GM19238 (cell line): ENCODE data around the gene KRT40.
"Not testable (repeated sequence)": the region's sequence is repeated elsewhere in the genome, so short reads cannot be mapped to it uniquely, and the experiment has no call there.

Source experiments
- DNase-seq: peaks from one replicate; pipeline ENCODE4 v3.0.0; 2011; ENCODE audit warnings: low spot score; ENCODE audit not compliant: insufficient read length

The KRT40 gene

GRCh38 chr17:40984226-40984625, at the start of gene KRT40:
KRT40 (minus strand) TSS chr17:40984326; CDS start chr17:40984273, 53 bp downstream.
- no peak for DNase-seq

- DNase-seq, result no peak
These were observed 45.6 kb upstream of the KRT40 start, which contains the start of gene KRTAP1-4 for GRCh38 chr17:41029633-41030245. KRTAP1-4 (minus strand) TSS chr17:41030195; CDS start chr17:41030078, 117 bp downstream.

- DNase-seq, result no peak
These were observed 42.8 kb upstream of the KRT40 start, which contains the start of gene KRTAP1-5 for GRCh38 chr17:41026715-41027471. KRTAP1-5 (minus strand) TSS chr17:41027208; CDS start chr17:41027155, 53 bp downstream.

DNA sequence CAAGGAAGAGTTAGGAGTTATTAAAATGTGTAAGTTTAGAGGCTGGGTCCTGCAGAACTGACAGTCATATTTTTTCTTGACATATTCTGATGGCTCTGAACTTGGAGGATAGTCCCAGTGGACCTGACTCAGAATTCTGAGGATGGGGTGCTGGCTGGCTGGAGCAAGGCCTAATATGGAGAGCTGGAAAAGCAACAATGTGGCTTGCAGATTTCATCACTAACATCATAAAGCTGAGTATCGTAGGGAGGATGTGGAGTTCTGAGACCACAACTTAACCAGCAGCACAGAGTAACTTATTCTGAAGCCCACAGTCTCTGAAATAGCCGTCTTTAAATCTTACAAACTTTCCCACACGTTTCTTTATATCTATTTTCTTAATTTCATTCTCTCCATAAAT, 40.6 kb upstream of the KRT40 start:
- DNase-seq, result no peak

DNA sequence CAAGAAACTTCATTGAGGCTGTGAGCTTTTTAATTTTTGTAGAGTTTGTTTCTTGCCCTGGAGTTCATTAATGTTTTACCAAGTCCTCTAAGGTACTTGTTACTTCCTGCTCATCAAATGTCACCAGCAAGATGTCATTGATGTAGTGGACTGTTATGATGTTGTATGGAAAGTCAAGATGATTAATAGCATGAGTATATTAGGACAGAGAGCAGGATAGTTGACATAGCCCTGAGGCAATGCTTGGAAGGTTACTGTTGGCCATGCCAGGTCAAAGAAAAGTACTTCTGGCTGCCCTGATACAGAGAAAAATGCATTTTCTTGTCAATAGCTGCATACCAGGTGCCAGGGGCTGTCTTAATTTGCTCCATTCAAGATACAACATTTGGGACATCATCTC, 36.2 kb upstream of the KRT40 start:
- DNase-seq, result no peak

DNA sequence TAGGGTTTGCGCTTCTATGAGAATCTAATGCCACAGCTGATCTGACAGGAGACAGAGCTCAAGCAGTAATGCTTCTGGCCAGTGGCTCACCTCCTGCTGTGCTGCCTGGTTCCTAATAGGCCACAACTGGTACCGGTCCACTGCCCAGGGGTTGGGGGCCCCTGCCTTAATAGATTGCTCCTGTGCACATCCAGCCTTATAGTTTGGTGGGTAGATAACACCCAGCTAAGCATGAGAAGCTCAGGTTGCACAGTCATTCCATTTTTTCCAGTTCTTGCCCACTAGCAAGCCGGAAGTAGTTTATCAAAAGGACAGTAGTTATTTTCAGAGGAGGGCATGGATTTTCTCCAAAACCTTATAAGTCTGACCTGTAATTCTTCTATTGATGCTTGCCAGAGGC, 35.3 kb upstream of the KRT40 start:
- no peak for DNase-seq

DNA sequence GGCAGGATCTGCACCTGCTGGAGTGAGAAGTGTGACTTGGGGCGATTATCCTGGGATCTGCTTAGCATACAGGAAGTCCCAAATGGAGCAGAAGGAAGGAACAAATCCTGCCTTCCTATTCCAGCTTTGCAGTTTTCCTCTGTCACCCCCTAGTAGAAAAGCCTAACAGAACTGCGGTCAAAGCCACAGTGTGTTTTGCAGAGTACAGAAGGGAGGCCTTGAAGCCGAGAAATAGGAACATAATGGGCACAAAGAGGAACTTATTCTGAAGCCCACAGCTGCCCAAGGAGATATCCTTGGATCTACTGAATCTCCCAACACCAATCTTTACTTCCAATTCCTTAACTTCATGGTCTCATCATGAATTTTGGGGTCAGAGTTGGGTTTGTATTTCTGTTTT, 34.4 kb upstream of the KRT40 start:
- no peak for DNase-seq

DNA sequence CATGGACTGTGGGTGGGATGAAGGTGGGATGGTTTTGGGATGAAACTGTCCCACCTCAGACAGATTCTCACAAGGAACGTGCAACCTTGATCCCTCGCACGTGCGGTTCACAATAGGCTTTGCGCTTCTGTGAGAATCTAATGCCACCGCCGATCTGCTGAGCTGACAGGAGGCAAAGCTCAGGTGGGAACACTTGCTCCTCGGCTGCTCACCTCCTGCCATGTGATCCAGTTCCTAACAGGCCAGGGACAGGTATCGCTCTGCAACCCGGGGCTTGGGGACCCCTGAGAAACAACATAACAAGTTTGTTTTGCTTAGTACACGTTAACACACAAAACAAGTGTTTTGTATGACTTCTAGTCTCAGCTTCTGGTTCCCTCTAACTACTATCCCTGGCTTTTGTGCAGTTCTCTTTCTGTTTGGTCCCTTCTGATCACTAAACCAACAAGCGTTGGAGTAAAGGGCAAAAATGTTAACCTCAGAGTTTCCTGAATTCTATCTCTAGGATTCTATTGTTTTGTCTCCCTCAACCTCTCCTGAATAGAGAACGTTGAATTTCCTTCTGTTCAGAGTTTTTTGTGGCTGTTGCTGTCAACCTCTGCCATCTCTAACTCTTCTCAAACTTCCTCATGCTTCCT, 32.6 kb upstream of the KRT40 start:
- no peak for DNase-seq

DNA sequence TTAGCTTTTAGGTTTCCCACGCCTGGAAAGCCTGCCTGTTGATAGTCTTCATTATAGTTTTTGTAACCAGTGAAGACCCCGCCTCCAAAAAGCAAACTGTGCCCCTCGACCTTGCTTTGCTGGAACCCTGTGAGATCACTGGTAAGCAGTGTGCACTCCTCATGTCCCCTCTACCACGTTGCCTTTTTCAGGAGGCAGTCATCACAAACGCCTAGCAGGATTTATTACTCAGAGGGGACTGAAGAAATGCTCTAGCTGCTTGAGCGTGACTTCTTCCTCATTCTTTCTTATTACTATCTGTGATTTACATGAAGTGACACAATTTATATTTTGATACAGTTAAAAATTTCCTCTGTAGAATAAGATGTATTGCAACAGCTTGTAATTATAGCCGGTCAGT, 31.3 kb upstream of the KRT40 start:
- no peak for DNase-seq

GRCh38 chr17:41013606-41014005, 29.5 kb upstream of the KRT40 start:
- DNase-seq, result no peak

- no peak for DNase-seq
These were observed 29.1 kb upstream of the KRT40 start for GRCh38 chr17:41013181-41013580.

DNA sequence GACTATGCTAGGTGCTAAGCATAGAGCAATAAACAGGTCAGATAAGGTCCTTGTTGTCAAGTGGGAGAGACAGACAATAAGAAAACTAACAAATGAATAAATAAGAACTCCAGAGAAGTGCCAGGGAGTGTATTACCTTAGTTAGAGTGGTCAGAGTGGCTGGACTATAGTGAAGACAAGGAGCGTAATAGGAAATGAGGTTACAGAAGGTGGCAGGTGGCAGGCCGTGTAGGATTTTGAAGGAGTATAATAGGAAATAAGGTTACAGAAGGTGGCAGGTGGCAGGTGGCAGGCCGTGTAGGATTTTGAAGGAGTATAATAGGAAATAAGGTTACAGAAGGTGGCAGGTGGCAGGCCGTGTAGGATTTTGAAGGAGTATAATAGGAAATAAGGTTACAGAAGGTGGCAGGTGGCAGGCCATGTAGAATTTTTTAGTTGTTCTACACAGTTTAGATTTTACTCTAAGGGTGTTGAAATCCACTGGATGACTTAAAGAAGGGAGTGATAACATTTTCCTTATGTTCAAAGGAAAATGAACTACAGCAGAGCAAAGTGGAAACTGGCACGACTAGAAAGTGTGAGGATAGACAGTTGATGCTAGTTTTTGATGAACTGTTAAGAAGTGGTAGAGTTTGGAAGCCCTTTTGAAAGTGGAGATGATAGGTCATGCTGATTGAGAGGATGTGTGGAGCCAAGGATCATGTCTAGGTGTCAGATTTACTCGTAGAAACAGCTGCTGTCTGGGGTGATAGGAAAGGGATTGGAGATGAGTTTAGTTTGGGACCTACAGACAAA, 28.4 kb upstream of the KRT40 start:
- DNase-seq, result no peak

DNA sequence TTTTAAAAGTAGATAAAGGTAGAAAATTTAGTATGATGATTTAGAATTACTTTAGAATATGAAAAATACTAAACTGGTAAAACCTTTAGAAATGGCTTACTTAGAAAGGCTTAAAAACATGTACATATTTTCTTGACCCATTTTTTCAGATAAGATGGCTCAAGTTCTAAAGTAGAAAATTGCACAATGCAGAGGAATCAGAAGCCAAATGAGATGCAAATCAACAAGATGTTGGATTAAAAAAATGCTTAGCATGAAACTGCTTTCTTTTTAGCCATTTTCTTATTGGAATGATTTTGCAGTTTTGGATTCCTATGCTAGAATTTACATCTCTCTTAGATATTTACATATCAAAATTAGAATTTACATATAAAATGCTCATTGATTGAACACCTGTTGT, 26.3 kb upstream of the KRT40 start:
- DNase-seq, result no peak

- no peak for DNase-seq
These were observed 25.8 kb upstream of the KRT40 start for GRCh38 chr17:41009936-41010335.

DNA sequence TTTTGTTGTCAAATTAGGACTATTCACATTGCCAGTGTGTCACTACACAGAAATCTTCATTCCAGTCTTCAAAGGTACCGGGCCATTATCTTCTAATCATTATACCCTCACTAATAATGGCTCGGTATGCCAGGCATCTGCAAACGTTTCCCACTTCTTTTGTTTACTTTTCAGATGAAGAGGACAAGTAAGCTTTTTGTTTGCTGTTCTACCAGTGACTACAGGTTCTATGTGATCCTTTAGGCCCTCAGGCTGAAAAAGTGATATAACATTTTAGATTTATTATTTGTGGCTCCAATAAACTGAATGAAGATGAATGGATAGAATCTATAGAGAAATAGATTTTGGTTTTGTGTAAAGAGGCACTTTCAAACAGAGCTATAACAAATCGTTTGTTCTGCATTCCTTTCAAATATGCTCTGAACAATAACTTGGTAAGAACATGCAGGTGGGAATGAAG, 25.2 kb upstream of the KRT40 start:
- DNase-seq, result no peak

DNA sequence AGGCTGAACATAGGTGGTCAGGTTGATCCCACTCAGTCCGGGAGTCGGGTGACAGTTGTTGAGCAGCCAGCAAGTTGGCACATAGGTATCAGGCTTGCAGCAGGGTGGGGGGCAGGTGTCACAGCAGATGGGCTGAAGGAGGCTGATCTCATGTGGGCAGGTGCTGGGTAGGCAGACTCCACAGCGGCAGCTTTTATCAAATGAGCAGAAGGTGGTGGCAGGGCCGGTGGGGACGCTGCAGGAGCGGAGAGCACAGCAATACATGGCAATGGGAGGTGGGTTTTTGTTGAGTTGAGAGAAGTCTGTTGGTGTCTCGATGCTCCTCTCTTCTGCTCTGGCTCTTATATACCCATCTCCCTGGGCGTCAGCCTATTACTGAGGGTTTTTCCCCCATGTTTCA, 24.7 kb upstream of the KRT40 start, which contains the start of gene KRTAP3-1:
Gene KRTAP3-1 (minus strand): TSS at position 318 of the 400 bp plus-strand sequence. CDS start 54 bp downstream, at position 264.
- DNase-seq, result no peak

DNA sequence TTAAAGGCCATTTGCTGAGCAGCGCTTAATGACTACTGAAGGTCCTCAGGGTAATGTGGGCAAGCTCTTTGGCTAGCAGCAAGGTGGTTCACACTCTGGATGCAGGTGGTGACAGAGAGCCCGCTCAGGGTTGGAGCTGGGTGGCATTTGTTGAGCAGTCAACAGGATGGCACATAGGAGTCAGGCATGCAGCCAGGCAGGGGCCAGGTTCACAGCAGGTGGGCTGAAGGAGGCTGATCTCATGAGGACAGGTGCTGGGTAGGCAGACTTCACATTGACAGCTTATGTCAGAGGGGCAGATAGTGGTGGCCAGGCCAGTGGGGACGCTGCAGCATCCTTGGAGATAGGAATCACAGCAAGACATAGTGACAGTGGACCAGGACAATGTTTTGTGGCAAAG, 20.3 kb upstream of the KRT40 start:
- DNase-seq, result no peak

GRCh38 chr17:41003926-41004325, 19.8 kb upstream of the KRT40 start:
- no peak for DNase-seq

DNA sequence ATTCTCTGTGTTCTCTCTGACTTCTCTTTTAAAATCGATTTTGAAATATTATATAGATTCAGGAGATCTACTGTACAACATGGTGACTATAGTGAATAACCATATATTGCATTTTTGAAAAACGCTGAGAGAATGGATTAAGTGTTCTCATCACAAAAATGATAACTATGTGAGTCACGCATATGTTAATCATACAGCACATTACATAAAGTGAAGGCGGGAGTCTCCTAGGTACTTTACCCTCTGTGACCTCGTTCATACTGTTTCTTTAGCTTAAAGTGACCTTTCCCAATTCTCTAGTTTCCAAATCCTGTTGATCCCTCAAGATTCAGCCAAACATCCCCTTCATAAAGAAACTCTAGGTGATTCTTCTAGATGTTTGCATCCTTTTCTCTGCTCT, 18.7 kb upstream of the KRT40 start:
- DNase-seq, result no peak

GRCh38 chr17:41001795-41002194, 17.7 kb upstream of the KRT40 start:
- DNase-seq, result no peak

DNA sequence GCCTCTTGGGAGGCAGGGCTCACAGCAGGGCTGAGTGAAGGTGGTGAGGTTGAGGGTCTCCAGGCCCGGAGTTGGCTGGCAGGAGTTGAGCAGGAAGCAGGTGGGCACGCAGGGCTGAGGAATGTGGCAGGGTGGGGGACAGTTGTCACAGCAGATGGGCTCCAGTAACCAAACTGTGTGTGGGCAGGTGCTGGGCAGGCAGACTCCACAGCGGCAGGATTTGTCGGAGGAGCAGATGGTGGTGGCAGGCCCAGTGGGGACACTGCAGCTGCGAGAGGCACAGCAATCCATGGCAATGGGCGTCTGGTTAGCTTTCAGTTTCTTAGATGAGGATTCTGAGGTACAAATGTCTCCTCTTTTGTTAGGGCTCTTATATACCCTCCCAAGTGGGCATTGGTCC, 15.4 kb upstream of the KRT40 start, which contains the start of gene KRTAP3-2:
Gene KRTAP3-2 (minus strand): TSS at position 344 of the 400 bp plus-strand sequence. CDS start 53 bp downstream, at position 291.
- not testable (repeated sequence) for DNase-seq
